OCI-LY1 (cell line): ENCODE results near the gene REL.

ENCODE experiments used
- H2AFZ ChIP-seq: fragments of 200-600 bp; sonication (generic), shearing (Covaris generic); 2 replicates; pipeline ENCODE4 v1.6.0; 2014; ENCODE audit warnings: antibody characterized with exemption, mild to moderate bottlenecking, low read length
- H3F3A ChIP-seq: fragments of 200-600 bp; sonication (generic), shearing (Covaris generic); 2 replicates; pipeline ENCODE4 v1.6.0; 2014; ENCODE audit warnings: mild to moderate bottlenecking, antibody characterized with exemption, low read length, moderate library complexity; ENCODE audit not compliant: insufficient read depth
- H3K27ac ChIP-seq: fragments of 200-600 bp; sonication (generic); 2 replicates; pipeline ENCODE4 v1.5.1; 2014; ENCODE audit warnings: low read length, mixed run types, mild to moderate bottlenecking, low read depth; ENCODE audit not compliant: poor library complexity, severe bottlenecking
- H3K27me3 ChIP-seq: fragments of 200-600 bp; sonication (generic); 2 replicates; pipeline ENCODE4 v1.6.0; 2014; ENCODE audit warnings: antibody characterized with exemption, mild to moderate bottlenecking, low read length, moderate library complexity; ENCODE audit not compliant: insufficient read depth
- H3K36me3 ChIP-seq: fragments of 200-600 bp; sonication (generic); 2 replicates; pipeline ENCODE4 v1.6.1; 2014; ENCODE audit warnings: mild to moderate bottlenecking, antibody characterized with exemption, low read length, moderate library complexity, mixed read lengths; ENCODE audit not compliant: insufficient read depth
- H3K4me1 ChIP-seq: fragments of 200-600 bp; sonication (generic); 2 replicates; pipeline ENCODE4 v1.5.1; 2014; ENCODE audit warnings: mild to moderate bottlenecking, low read length, moderate library complexity; ENCODE audit not compliant: insufficient read depth, severe bottlenecking
- H3K4me2 ChIP-seq: fragments of 200-600 bp; sonication (generic), shearing (Covaris generic); 2 replicates; pipeline ENCODE4 v1.6.1; 2014; ENCODE audit warnings: low read length
- H3K4me3 ChIP-seq: fragments of 200-600 bp; sonication (generic); 2 replicates; pipeline ENCODE4 v1.5.1; 2014; ENCODE audit warnings: low read length, low read depth, mild to moderate bottlenecking, mixed read lengths; ENCODE audit not compliant: poor library complexity, severe bottlenecking
- H3K79me2 ChIP-seq: fragments of 200-600 bp; shearing (Covaris generic); 2 replicates; pipeline ENCODE4 v1.6.1; 2016; ENCODE audit warnings: mixed run types, low read length, mixed read lengths; ENCODE audit not compliant: insufficient read depth
- H3K9ac ChIP-seq: fragments of 200-600 bp; sonication (generic), shearing (Covaris generic); 2 replicates; pipeline ENCODE4 v1.6.1; 2014; ENCODE audit warnings: mild to moderate bottlenecking, low read length, mixed read lengths
- H3K9me2 ChIP-seq: fragments of 200-600 bp; sonication (generic), shearing (Covaris generic); 2 replicates; pipeline ENCODE4 v1.6.1; 2014; ENCODE audit warnings: low read depth, mild to moderate bottlenecking, low read length, mixed read lengths
- H3K9me3 ChIP-seq: fragments of 200-600 bp; shearing (Covaris generic); 2 replicates; pipeline ENCODE4 v1.6.1; 2014; ENCODE audit warnings: low read length, mixed read lengths
- H4K20me1 ChIP-seq: fragments of 200-600 bp; sonication (generic), shearing (Covaris generic); 2 replicates; pipeline ENCODE4 v1.6.0; 2016; ENCODE audit warnings: mild to moderate bottlenecking, low read length; ENCODE audit not compliant: insufficient read depth
- EZH2 ChIP-seq: fragments of 200-600 bp; sonication (generic), shearing (Covaris generic); IDR thresholded peaks from 2 replicates; pipeline ENCODE4 v1.8.0; 2017; ENCODE audit warnings: borderline replicate concordance, mixed run types, mild to moderate bottlenecking, antibody characterized with exemption, low read length, moderate library complexity, mixed read lengths
- TF ChIP-seq, protein P1 (sequence below): fragments of 200-600 bp; sonication (generic), shearing (Covaris generic); IDR thresholded peaks from 2 replicates; pipeline ENCODE4 v1.5.1; 2017; ENCODE audit warnings: mild to moderate bottlenecking, antibody characterized with exemption, low read length, moderate library complexity, mixed read lengths

Gene REL

GRCh38 chr2:60855989-60856669, 25.2 kb upstream of the REL start:
- Histone ChIP-seq H3K27ac (peak overlapping the region; percentile 46), H2AFZ (0 out of 2 replicates have a peak overlapping the region, but pooled peaks have one; percentile 45), H3K4me3 (no peak overlapping the region), H3F3A (no peaks in the 10 kb centered on the region), H3K9ac (peak overlapping the region; percentile 11; the same call in 1 of the 2 replicates), H4K20me1 (no peaks in the 10 kb centered on the region), H3K9me3 (no peaks in the 10 kb centered on the region), H3K79me2 (no peaks in the 10 kb centered on the region), H3K4me1 (peaks cover 21% of the 10 kb centered on the region), H3K9me2 (no peaks in the 10 kb centered on the region), H3K27me3 (no peaks in the 10 kb centered on the region), H3K4me2 (no peak overlapping the region), H3K36me3 (no peaks in the 10 kb centered on the region)
- TF ChIP-seq, protein P1, sequence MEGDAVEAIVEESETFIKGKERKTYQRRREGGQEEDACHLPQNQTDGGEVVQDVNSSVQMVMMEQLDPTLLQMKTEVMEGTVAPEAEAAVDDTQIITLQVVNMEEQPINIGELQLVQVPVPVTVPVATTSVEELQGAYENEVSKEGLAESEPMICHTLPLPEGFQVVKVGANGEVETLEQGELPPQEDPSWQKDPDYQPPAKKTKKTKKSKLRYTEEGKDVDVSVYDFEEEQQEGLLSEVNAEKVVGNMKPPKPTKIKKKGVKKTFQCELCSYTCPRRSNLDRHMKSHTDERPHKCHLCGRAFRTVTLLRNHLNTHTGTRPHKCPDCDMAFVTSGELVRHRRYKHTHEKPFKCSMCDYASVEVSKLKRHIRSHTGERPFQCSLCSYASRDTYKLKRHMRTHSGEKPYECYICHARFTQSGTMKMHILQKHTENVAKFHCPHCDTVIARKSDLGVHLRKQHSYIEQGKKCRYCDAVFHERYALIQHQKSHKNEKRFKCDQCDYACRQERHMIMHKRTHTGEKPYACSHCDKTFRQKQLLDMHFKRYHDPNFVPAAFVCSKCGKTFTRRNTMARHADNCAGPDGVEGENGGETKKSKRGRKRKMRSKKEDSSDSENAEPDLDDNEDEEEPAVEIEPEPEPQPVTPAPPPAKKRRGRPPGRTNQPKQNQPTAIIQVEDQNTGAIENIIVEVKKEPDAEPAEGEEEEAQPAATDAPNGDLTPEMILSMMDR, result no peak
- no peak for TF ChIP-seq EZH2

GRCh38 chr2:60857056-60857455, 24.3 kb upstream of the REL start:
- Histone ChIP-seq H3F3A (no peaks in the 10 kb centered on the region), H4K20me1 (no peaks in the 10 kb centered on the region), H3K9ac (peak overlapping the region; percentile 6; the same call in 1 of the 2 replicates), H3K4me1 (peaks cover 21% of the 10 kb centered on the region), H3K27ac (peak overlapping the region; percentile 46), H3K9me2 (no peaks in the 10 kb centered on the region), H3K4me3 (no peak overlapping the region), H3K36me3 (no peaks in the 10 kb centered on the region), H3K4me2 (no peak overlapping the region; the same call in 1 of the 2 replicates), H3K27me3 (no peaks in the 10 kb centered on the region), H3K9me3 (no peaks in the 10 kb centered on the region), H3K79me2 (no peaks in the 10 kb centered on the region), H2AFZ (no peak overlapping the region; the same call in 1 of the 2 replicates)
- no peak for TF ChIP-seq EZH2
- TF ChIP-seq, protein P1, result no peak

GRCh38 chr2:60858897-60859311, 22.5 kb upstream of the REL start:
- no peaks in the 10 kb centered on the region for H3K36me3 ChIP-seq
- no peak overlapping the region for H2AFZ ChIP-seq
- H3K4me2 ChIP-seq, result no peak overlapping the region
- no peaks in the 10 kb centered on the region for H3F3A ChIP-seq
- H3K4me1 ChIP-seq, result peaks cover 18% of the 10 kb centered on the region
- no peak overlapping the region for H3K4me3 ChIP-seq
- no peak for TF ChIP-seq EZH2
- TF ChIP-seq, protein P1, result no peak
- no peak overlapping the region for H3K9ac ChIP-seq
- no peaks in the 10 kb centered on the region for H3K9me3 ChIP-seq
- H3K9me2 ChIP-seq, result no peaks in the 10 kb centered on the region
- H4K20me1 ChIP-seq, result no peaks in the 10 kb centered on the region
- H3K27ac ChIP-seq, result no peak overlapping the region
- no peaks in the 10 kb centered on the region for H3K79me2 ChIP-seq
- H3K27me3 ChIP-seq, result no peaks in the 10 kb centered on the region
